H1 (cell line): ENCODE measurements around the gene KRTAP17-1. TPM values are rescaled to one million over a fixed set of nuclear protein-coding genes. Genes with fewer than 3 reads are reported as not detected.

ENCODE experiments used
- EZH2 ChIP-seq: fragments of 200-600 bp; sonication (generic); IDR thresholded peaks from 2 replicates; pipeline ENCODE4 v1.7.1; 2012; ENCODE audit warnings: low read depth, mild to moderate bottlenecking, moderate library complexity, low read length, inconsistent platforms; ENCODE audit not compliant: severe bottlenecking
- polyA plus RNA-seq, 7 experiments: library from polyadenylated mRNA; depleted of rRNA in 3 of 7; stranded (reverse) in 5 of 7; unstranded in 2 of 7; fragments of >200 nt in 5 of 7; fragments of 200-250 nt in 2 of 7; gene quantifications; 1 replicate in 5 of 7; 2 replicates in 1 of 7; 4 replicates in 1 of 7; pipeline versions ENCODE4 v1.2.1 to v1.2.3, GENCODE V29; 2011 to 2013; ENCODE audit warnings: missing spikeins in 2 of 7, mixed read lengths in 2 of 7
- total RNA-seq: library from RNA; stranded (reverse); fragmentation: NEBNext Ultra II Directional; extraction: Animal tissue kit (Norgen Biotek cat#: 25700); gene quantifications from 2 replicates; pipeline ENCODE4 v1.2.1, GENCODE V29; 2021

KRTAP17-1 gene
- total and polyA plus RNA-seq, 2 of the 8 experiments (the other 6 are each of a cell fraction or from before 2014, with no cell fraction given) = not detected

GRCh38 chr17:41294016-41294415 is 21.5 kb downstream of the KRTAP17-1 start (continued):
- no peak for TF ChIP-seq EZH2
